Testis (tissue), 2 donors: Measurements from ENCODE around the gene LRRC1.

Experiments used
- CTCF ChIP-seq, 3 experiments: fragments of 450-650 bp in 2 of 3; fragments of 200-600 bp in 1 of 3; sonication (generic) in 1 of 3; IDR thresholded peaks; one replicate each; pipeline ENCODE4 v1.5.1; 2016 to 2019; ENCODE audit warnings: antibody characterized with exemption in 3 of 3, mild to moderate bottlenecking in 2 of 3, moderate library complexity in 1 of 3
- POLR2A ChIP-seq: fragments of 450-650 bp; IDR thresholded peaks from one replicate; pipeline ENCODE4 v1.6.1; 2017; ENCODE audit warnings: antibody characterized with exemption, mild to moderate bottlenecking, moderate library complexity

DNA sequence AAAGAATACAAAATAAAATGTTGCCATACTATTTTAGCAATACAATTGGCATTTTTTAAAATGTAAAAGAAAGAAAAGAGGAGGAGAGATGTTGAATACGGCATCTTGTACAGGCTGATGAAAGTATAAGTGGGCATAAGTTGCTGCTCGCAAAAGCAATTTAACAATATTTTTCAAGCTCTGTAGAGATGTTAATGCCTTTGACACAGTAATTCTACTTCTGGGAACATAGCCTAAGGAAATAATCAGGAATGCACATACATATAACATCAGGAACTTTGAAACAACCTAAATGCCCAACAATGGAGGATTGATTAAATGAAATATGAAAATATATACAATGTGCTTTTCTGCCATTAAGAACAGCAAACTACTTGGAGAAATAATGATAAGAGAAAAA, 80.2 kb downstream of the LRRC1 start:
- TF ChIP-seq POLR2A (no peak), CTCF (IDR thresholded peaks at IDR 0.05) (no peak)
